CD4-positive, alpha-beta T cell treated with Interleukin-6 at 100 ng/mL for 8 hours (primary cell): ENCODE measurements around the gene ROR1.

Experiments used
- DNase-seq: peaks from one replicate; pipeline ENCODE4 v3.0.0-alpha.2; 2020; ENCODE audit warnings: mixed read lengths, low spot score

Gene ROR1

DNA sequence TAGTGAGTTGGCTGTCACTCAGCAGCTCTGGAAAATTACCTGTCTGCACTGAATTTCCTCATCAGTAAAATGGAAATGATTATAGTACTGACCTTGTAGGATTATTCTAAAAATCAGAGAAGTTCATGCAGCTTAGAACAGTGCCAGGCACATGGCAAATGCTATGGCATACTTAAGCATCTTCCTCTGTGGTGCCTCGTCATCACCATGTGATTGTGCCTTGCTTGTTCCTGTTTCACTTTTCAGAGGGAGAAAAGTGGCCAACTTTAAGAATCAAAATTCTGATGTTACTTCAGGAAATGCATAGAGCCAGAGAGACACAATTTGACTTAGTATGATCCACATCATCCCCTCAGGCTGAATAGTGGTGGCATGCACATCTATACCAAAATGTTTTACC lies 203.6 kb downstream of the ROR1 start:
- DNase-seq = no peak

- DNase-seq = no peak
These were observed 207.1 kb downstream of the ROR1 start for GRCh38 chr1:63980740-63981407.

- DNase-seq = no peak
These were observed 207.6 kb downstream of the ROR1 start for GRCh38 chr1:63981408-63981773.

GRCh38 chr1:63982201-63982600 lies 208.4 kb downstream of the ROR1 start:
- no peak for DNase-seq

- no peak for DNase-seq
These were observed 209.8 kb downstream of the ROR1 start for GRCh38 chr1:63983391-63984256.

- no peak for DNase-seq
These were observed 210.6 kb downstream of the ROR1 start for GRCh38 chr1:63984257-63984929.

DNA sequence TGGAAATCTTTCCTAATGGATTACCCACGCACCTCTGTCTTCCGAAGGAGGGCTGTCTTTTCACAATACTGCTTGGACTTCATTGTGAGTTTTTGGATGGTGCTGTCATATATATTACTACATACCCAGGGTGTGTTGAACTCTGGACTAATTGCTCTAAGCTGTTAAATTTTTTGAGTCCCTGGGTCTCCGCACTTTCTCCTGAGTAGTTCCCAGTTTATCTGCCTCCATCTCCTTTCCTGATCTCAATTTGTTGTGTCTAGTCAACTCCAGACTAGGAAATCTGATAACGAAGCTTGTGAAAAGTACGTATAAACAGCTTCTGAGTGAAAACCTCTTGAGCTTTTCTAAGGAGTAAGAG lies 211.1 kb downstream of the ROR1 start:
- no peak for DNase-seq

DNA sequence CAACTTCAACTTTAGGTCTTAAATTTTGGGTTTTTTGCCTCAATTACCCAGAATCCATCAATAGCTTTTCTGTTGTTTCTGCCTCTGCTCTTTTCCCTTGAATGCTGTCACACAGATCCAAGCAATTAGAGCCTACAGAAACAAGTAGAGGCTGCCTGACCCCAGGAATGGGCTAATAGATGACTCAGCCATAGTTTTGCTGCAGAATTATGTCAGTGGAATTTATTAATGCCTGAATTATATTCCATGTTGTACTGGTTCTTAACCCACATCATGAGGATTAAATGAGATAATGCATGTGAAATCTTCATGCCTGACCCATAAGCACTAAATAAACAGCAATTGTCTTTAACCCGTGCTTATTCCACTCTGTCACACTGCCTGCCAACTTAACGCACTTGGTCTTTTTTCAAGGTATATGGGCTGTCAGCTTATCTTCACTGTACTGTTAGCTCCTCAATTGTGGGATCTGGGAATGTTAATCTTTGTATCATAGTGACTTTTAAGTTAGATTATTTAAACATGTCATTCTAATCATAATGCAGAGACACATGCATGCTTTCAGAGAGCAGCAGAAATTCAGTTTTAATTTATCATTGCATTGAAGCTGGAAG lies 213.3 kb downstream of the ROR1 start:
- DNase-seq = no peak

DNA sequence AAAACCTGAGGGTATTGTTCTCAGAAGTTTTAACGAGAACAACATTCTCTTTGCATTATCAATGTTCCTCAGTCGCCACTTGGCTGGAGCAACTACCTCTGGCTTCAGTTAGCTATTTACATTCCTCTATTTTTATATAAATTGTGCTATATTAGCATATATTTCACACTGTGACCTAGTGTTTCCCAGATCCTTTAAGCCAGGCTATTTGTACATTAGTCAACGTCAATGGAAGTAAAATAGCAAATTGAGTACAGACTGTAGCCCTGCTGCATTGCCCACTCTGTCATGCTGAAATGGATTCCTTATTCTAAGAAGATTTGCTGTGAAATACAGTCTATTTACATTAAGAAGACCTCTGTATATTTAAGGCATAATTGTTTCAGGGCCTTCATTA lies 213.8 kb downstream of the ROR1 start:
- DNase-seq = no peak

GRCh38 chr1:63988941-63989340 lies 215.1 kb downstream of the ROR1 start:
- no peak for DNase-seq

- no peak for DNase-seq
These were observed 217.9 kb downstream of the ROR1 start for GRCh38 chr1:63991685-63992084.

DNA sequence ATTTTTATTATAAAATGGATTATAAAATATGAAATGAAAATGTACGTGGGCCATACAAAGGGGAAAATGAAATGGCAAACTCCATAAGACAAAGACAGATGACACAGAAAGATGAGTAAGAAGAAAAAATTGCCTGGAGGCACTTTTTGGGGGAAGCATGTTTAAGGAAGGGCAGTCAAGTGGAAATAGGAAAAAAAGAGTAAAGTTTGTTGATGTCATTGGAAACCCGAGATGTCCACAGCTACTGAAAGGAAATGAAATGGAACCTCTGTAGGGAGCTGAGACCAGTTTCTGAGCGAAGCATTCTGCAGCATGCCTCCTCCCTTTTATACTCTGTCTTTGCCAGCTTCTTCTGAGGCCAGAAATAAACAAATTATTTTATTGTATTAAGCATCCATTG lies 226.2 kb downstream of the ROR1 start:
- DNase-seq = no peak

DNA sequence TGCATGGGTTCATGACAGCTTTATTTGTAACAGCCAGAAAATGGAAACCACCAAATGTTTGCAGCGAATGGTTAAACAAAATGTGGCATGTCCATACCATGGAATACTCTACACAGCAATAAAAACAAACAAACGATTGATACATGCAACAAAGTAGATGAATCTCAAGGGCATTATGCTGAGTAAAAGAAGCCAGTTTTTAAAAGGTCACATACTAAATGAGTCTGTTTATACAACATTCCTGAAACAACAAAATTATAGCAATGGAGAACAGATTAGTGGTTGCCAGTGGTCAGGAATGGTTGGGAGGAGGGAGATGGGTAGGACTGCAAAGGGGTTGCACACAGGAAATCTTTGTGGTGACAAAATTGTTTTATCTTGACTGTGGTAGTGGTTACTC lies 227.2 kb downstream of the ROR1 start:
- no peak for DNase-seq

DNA sequence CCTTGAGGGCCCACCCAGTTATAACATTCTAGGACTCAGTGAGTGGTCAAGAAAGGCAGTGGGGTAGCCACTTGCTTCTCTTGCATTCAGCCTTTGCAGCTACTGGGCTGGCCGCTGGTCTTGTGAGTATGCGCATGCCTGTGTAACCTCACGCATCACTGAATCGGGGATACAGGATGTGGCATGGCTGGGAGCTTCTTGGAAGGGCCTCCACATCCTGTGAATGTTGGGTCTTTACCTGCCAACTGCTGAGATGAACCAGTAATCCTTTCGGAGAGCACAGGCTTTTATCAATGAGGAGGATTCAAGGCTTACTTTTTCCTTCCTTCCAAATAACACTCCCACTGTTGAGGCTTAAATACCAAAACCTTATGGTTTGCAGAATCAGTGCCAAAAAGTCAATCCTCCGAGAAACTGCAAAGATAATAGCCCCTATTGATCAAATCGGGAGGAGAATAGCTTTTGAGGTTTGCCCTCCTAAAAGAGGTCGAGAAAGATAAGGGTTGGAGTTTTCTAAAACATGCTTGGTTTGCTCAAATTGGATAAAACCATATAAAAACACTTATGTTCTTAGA lies 230.7 kb downstream of the ROR1 start:
- no peak for DNase-seq

GRCh38 chr1:64005801-64006200 lies 232.0 kb downstream of the ROR1 start:
- DNase-seq = no peak

- DNase-seq = no peak
These were observed 232.6 kb downstream of the ROR1 start for GRCh38 chr1:64006276-64007051.

- DNase-seq = no peak
These were observed 236.5 kb downstream of the ROR1 start for GRCh38 chr1:64010316-64010715.

DNA sequence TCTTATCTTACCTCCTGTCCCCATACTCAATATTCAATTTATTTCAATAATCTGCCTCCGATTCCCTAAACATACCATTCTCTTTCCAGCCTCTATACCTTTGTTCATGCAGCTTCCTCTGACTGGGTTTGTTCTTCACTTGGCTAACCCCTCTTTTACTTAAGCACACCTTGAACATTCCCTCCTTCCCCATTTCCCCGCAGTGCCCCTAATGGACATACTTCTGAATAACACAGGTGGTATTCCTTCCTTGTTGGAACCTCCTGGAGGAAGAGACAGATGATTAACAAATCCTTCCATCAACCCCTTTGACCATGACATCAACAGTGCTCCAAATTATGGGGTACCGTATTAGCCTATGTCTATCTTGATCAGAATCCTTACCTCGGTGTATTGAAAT lies 239.6 kb downstream of the ROR1 start:
- no peak for DNase-seq

GRCh38 chr1:64019818-64020217 lies 246.0 kb downstream of the ROR1 start:
- DNase-seq = no peak

GRCh38 chr1:64021066-64021465 lies 247.2 kb downstream of the ROR1 start:
- DNase-seq = no peak

DNA sequence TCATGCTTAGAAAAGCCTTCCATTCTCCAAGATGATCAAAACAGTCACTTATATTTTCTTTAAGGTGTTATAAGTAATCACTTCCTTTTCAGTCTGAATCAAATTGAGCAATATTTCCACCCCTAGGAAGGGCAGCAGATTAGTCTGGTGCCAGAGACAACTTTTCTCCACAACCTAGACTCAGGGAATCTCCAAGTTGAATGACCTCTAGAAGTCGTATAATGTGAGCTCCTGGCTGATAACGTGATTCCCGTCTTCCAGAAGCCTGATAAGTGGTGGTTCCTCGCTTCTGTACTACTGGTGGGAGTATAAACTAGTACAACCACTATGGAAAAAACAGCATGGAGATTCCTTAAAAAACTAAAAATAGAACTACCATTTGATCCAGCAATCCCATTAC lies 251.2 kb downstream of the ROR1 start:
- no peak for DNase-seq

GRCh38 chr1:64029037-64029436 lies 255.2 kb downstream of the ROR1 start:
- no peak for DNase-seq
